GM19240 (cell line): Measurements from ENCODE around the gene AZIN2.
"Not testable (repeated sequence)": the region's sequence is repeated elsewhere in the genome, so short reads cannot be mapped to it uniquely, and the experiment has no call there.

Source experiments
- DNase-seq: peaks from one replicate; pipeline ENCODE4 v3.0.0; 2011; ENCODE audit warnings: low spot score; ENCODE audit not compliant: insufficient read length

AZIN2 gene

GRCh38 chr1:33094486-33094885, 13.5 kb downstream of the AZIN2 start:
- no peak for DNase-seq

GRCh38 chr1:33094971-33095604, 14.1 kb downstream of the AZIN2 start:
- DNase-seq = no peak

- no peak for DNase-seq
Observed at GRCh38 chr1:33096363-33097005, 15.5 kb downstream of the AZIN2 start.

- DNase-seq = no peak
Observed at GRCh38 chr1:33097137-33097611, 16.2 kb downstream of the AZIN2 start.

- no peak for DNase-seq
Observed at GRCh38 chr1:33097762-33098161, 16.8 kb downstream of the AZIN2 start.

GRCh38 chr1:33098371-33098770, 17.4 kb downstream of the AZIN2 start:
- DNase-seq = no peak

GRCh38 chr1:33099290-33100118, 18.6 kb downstream of the AZIN2 start:
- no peak for DNase-seq

- not testable (repeated sequence) for DNase-seq
Observed at GRCh38 chr1:33100119-33100415, 19.1 kb downstream of the AZIN2 start.

GRCh38 chr1:33110477-33110876, 29.5 kb downstream of the AZIN2 start:
- DNase-seq = no peak

GRCh38 chr1:33111965-33112364, 31.0 kb downstream of the AZIN2 start:
- DNase-seq = no peak

- DNase-seq = no peak
Observed at GRCh38 chr1:33117440-33118085, 36.6 kb downstream of the AZIN2 start.

GRCh38 chr1:33118274-33118673, 37.3 kb downstream of the AZIN2 start:
- DNase-seq = no peak

GRCh38 chr1:33119050-33119449, 38.1 kb downstream of the AZIN2 start:
- DNase-seq = no peak

GRCh38 chr1:33119532-33120217, 38.7 kb downstream of the AZIN2 start:
- no peak for DNase-seq

- DNase-seq = no peak
Observed at GRCh38 chr1:33120436-33121231, 39.7 kb downstream of the AZIN2 start.

- no peak for DNase-seq
Observed at GRCh38 chr1:33121728-33122127, 40.8 kb downstream of the AZIN2 start.

GRCh38 chr1:33122483-33123178, 41.7 kb downstream of the AZIN2 start:
- DNase-seq = no peak

GRCh38 chr1:33123266-33123665, 42.3 kb downstream of the AZIN2 start:
- no peak for DNase-seq

GRCh38 chr1:33124647-33125046, 43.7 kb downstream of the AZIN2 start:
- DNase-seq = not testable (repeated sequence)

GRCh38 chr1:33126411-33127000, 45.6 kb downstream of the AZIN2 start:
- DNase-seq = no peak
